Measurements from ENCODE around the gene PLEKHG3. TPM values are rescaled to one million over a fixed set of nuclear protein-coding genes. Genes with fewer than 3 reads are reported as not detected.

The PLEKHG3 gene
- total RNA-seq, 2 donors from 2014 or later: 2.4 to 8.8 TPM

DNA sequence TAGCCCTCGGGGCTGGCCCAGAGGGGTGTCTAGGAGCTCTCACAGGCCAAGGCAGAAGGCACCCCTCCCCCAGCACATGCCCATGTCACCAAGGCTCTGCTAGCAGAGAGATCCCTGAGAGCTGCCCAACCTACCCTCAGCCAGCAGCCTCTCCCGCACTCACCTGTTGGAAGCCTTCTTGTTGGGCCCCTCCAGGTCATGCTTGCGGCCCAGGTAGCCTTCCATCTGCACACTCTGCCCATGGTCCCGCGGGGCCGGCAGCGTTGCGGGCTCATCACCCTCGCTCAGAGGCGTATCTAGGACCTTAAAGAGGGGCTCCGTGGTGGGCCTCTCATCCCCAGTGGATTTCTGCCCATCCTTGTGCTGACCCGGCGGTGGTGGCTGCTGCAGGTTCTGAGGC, 49.1 kb downstream of the PLEKHG3 start:
- no peaks in the 10 kb centered on the region for H3K4me1 Mint-ChIP-seq (ENCODE audit: low read depth)
- no peak for ATAC-seq (replicated peaks in 1 of 2)
- no peak for DNase-seq
- no peaks in the 10 kb centered on the region for H3K27me3 Mint-ChIP-seq (ENCODE audit: low read depth)
- H3K27ac Mint-ChIP-seq: no peak overlapping the region
- no peaks in the 10 kb centered on the region for H3K36me3 Mint-ChIP-seq (ENCODE audit: insufficient read depth in 2 of 2)
- H3K4me3 Mint-ChIP-seq: no peak overlapping the region
- no peaks in the 10 kb centered on the region for H3K9me3 Mint-ChIP-seq

DNA sequence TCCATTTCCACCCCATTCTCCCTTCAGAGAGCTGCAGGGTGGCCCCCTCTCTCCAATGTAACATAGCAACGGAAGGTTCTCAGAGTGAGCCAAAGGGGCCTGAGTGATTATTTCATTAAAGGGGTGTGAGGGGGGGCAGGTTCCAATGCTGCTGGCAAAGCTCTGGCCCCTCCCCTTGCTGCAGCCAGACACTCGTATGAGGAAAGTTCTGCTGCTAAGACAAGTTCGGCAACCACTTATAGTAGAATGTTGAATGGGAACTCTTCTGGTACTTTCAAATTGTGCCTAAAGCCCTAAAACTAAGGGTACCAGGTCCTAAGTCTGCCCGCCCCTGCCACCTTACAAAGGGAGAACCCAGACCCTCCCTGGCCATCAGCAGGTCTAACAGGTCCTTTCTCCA, 49.8 kb downstream of the PLEKHG3 start:
- Mint-ChIP-seq H3K4me3 (no peak overlapping the region), H3K27me3 (ENCODE audit: low read depth) (no peaks in the 10 kb centered on the region), H3K4me1 (ENCODE audit: low read depth) (no peaks in the 10 kb centered on the region), H3K36me3 (ENCODE audit: insufficient read depth in 2 of 2) (no peaks in the 10 kb centered on the region), H3K27ac (no peak overlapping the region), H3K9me3 (no peaks in the 10 kb centered on the region)
- DNase-seq: no peak
- no peak for ATAC-seq (replicated peaks in 1 of 2)

DNA sequence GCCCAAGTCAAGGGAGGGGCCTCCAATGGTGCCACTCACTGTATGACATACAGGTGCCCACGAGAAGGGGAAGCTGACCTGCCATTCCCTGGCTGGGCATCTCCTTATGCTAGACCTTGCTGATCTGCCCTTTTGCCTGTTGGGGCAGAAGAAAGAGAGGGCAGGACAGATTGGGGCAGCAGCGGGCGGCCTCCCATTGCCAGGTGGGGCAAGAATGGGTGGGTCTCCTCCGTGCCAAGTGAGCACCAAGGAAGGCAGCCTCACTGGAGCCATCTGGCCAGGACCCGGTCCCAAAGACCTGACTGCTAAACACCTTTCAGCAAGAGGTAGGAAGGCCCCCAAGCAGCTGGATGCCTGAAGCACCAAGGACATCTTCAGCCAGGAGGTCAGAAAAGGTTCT, 50.5 kb downstream of the PLEKHG3 start:
- Mint-ChIP-seq H3K9me3 (no peaks in the 10 kb centered on the region), H3K4me3 (no peak overlapping the region), H3K27ac (peak overlapping the region; percentile 7), H3K36me3 (ENCODE audit: insufficient read depth in 2 of 2) (no peaks in the 10 kb centered on the region), H3K4me1 (ENCODE audit: low read depth) (no peaks in the 10 kb centered on the region), H3K27me3 (ENCODE audit: low read depth) (no peaks in the 10 kb centered on the region)
- ATAC-seq (replicated peaks in 1 of 2) (no peak), DNase-seq (no peak)

DNA sequence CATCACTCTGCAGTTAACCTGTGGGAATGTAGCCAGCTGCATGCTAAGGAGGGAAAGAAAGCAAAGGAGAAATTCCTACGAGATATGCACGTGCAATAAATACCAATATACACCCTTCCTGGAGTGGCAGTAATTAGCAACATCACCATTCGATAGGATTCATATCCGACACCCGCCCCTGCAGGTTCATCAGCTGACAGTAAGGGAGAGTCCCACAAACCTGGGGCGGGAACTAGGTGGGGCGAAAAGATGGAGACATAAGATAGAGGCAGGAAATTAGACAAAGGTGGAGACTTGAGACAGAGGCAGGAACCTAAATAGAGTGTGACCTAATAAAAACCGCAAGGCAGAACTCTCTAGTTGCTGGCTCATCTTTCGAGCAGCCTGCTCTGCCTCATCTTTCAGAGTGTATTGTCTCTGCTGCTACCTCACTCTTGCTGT, 51.6 kb downstream of the PLEKHG3 start:
- no peak overlapping the region for H3K27ac Mint-ChIP-seq
- peak overlapping the region in 1 of 2 donors; percentile 24 for H3K4me3 Mint-ChIP-seq

DNA sequence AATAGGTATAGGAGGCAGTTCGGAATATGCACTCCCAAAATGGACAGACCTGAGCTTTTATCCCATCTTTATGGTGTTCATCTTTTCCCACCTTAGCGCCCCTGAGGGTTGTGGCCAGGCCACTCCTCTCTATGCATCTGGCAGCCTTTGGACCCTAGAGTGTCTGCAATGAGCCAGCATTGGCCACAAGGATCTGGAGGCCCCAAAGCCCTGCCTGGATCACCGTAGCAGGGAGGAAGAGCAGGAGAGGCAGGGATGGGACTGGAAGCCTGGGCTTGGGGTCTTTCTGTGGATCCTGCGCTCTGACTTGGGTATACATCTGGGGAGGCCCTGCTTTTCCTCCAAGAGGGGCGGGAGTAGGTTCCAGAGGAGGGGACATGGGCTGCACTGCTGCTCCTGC, 52.5 kb downstream of the PLEKHG3 start:
- Mint-ChIP-seq H3K4me1 (ENCODE audit: low read depth) (peaks cover 6% of the 10 kb centered on the region), H3K36me3 (ENCODE audit: insufficient read depth in 2 of 2) (no peaks in the 10 kb centered on the region), H3K27me3 (ENCODE audit: low read depth) (no peaks in the 10 kb centered on the region), H3K4me3 (peak overlapping the region in 1 of 2 donors; percentile 12), H3K27ac (no peak overlapping the region), H3K9me3 (no peaks in the 10 kb centered on the region)
- DNase-seq: no peak
- no peak for ATAC-seq (replicated peaks in 1 of 2)

More for the DNA sequence above, 51.6 kb downstream of the PLEKHG3 start:
- Mint-ChIP-seq H3K4me1 (ENCODE audit: low read depth) (no peaks in the 10 kb centered on the region), H3K36me3 (ENCODE audit: insufficient read depth in 2 of 2) (no peaks in the 10 kb centered on the region), H3K9me3 (no peaks in the 10 kb centered on the region), H3K27me3 (ENCODE audit: low read depth) (no peaks in the 10 kb centered on the region)
- ATAC-seq (replicated peaks in 1 of 2) (peak; percentile 80 to 94), DNase-seq (peak; percentile 25 to 61)

DNA sequence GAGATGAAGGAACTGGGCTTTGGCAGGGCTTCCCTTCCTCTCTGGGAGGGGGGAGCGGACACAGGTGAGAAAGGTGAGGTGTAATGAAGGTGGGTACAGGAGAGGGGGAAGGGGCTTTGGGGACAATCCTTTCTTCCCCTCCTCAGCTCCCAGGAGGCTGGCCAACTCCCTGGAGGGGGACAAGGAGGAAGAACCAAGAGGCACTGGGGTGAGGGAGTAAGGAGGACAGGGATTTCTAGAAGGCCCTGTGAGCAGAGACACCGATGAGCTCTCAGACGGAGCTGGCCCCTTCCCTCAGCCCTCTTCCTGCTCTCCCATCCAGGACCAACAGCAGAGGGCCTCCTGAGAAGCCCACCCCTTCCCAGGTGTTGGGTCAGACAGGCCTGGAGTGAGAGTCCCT, 53.4 kb downstream of the PLEKHG3 start:
- ATAC-seq (replicated peaks in 1 of 2): no peak
- no peak overlapping the region for H3K4me3 Mint-ChIP-seq
- no peak for DNase-seq
- H3K36me3 Mint-ChIP-seq (ENCODE audit: insufficient read depth in 2 of 2): no peaks in the 10 kb centered on the region
- H3K27me3 Mint-ChIP-seq (ENCODE audit: low read depth): no peaks in the 10 kb centered on the region
- H3K4me1 Mint-ChIP-seq (ENCODE audit: low read depth): peaks cover 11% of the 10 kb centered on the region
- H3K27ac Mint-ChIP-seq: no peak overlapping the region
- H3K9me3 Mint-ChIP-seq: no peaks in the 10 kb centered on the region

DNA sequence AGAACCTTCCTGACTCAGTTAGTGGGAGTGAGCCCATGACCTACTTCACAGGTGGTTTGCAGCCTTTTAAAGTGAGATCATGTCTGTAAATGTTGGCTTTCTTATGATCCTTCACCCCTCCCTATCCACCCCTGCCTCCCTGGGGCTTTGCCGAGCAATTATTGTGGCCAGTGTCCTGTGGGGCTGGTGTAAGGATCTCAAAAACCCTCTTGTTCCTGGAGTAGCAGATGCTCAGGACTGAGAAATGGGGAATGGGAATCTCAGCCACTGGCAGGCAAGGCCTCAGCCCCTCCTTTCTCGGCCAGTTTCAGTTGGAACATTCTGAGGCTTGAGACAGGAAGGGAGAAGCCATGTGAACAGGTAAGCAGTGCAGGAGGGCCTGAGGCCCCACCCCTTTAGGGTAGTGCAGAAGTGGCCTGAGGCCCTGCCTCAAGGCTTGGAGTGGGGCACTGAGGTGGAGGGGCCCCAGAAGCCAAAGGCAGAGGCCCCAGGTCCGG, 53.8 kb downstream of the PLEKHG3 start:
- no peak overlapping the region for H3K27ac Mint-ChIP-seq
- ATAC-seq (replicated peaks in 1 of 2): no peak
- no peaks in the 10 kb centered on the region for H3K36me3 Mint-ChIP-seq (ENCODE audit: insufficient read depth in 2 of 2)
- DNase-seq: no peak
- H3K4me3 Mint-ChIP-seq: no peak overlapping the region
- no peaks in the 10 kb centered on the region for H3K9me3 Mint-ChIP-seq
- H3K27me3 Mint-ChIP-seq (ENCODE audit: low read depth): no peaks in the 10 kb centered on the region
- peaks cover 11% of the 10 kb centered on the region for H3K4me1 Mint-ChIP-seq (ENCODE audit: low read depth)

DNA sequence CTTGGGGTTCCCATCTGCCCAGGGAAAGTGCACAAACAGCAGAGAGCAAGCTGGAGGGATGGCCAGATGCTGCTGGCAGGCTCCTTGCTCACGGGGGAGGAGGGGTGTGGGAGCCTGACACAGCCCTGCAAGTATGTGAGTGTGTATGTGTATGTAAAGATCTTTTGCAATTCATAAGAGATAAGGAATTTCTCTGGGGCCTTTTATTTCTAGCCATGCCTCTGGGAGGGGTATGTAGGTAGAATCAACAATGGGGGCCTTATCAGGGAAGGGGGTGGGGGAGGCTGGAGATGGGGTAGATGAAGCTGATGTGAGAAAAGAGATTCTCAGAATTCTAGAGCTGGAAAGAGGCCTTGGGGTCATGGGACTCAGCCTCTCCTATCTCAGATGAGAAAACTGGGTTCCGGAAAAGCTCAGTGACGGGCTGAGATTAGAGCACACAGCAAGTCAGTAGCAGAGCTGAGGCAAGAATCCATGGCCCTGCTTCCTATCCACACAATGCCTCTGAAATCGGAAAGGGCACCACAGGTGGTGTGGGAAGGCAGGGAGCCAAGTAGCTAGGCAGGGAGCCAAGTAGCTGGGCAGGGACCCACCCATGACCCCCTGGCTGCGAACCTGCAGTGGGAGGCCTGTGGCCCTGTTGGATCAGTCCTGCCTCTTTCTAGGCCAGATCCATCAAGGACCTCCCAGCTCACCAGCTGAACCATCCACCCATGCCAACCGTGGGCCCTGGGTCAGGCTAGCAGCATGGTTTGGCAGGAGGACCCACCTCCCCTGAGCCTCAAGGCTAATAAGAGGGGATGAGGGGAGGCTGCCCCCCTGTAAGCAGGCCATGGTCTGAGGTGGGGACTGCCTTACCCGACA, 54.7 kb downstream of the PLEKHG3 start:
- Mint-ChIP-seq H3K27ac (no peak overlapping the region), H3K4me1 (ENCODE audit: low read depth) (peaks cover 11% of the 10 kb centered on the region), H3K4me3 (no peak overlapping the region)

DNA sequence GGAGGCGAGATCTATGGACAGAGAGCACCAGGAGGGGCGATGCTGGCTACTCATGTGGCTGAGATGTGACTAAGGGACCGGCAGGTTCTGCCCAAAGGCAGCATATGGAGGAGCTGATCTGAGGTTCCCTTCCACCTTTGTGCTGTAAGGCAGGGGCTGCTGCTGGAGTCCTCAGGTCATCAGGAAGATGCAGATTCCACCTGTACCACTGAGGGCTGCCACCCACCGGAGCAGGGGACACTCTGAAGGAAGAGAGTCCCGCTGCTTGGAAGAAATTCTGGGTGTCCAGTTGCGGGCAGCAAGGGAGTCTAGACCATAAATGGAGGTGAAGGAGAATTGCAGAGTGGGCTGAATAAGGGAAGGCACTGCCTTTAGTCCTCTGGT, 55.3 kb downstream of the PLEKHG3 start:
- no peaks in the 10 kb centered on the region for H3K9me3 Mint-ChIP-seq
- ATAC-seq (replicated peaks in 1 of 2): no peak
- no peak for DNase-seq
- no peak overlapping the region for H3K4me3 Mint-ChIP-seq
- H3K27me3 Mint-ChIP-seq (ENCODE audit: low read depth): no peaks in the 10 kb centered on the region
- no peak overlapping the region for H3K27ac Mint-ChIP-seq
- no peaks in the 10 kb centered on the region for H3K36me3 Mint-ChIP-seq (ENCODE audit: insufficient read depth in 2 of 2)
- peaks cover 15% of the 10 kb centered on the region for H3K4me1 Mint-ChIP-seq (ENCODE audit: low read depth)

More for the DNA sequence above, 54.7 kb downstream of the PLEKHG3 start:
- Mint-ChIP-seq H3K27me3 (ENCODE audit: low read depth) (no peaks in the 10 kb centered on the region), H3K36me3 (ENCODE audit: insufficient read depth in 2 of 2) (no peaks in the 10 kb centered on the region), H3K9me3 (no peaks in the 10 kb centered on the region)
- DNase-seq (no peak), ATAC-seq (replicated peaks in 1 of 2) (no peak)

DNA sequence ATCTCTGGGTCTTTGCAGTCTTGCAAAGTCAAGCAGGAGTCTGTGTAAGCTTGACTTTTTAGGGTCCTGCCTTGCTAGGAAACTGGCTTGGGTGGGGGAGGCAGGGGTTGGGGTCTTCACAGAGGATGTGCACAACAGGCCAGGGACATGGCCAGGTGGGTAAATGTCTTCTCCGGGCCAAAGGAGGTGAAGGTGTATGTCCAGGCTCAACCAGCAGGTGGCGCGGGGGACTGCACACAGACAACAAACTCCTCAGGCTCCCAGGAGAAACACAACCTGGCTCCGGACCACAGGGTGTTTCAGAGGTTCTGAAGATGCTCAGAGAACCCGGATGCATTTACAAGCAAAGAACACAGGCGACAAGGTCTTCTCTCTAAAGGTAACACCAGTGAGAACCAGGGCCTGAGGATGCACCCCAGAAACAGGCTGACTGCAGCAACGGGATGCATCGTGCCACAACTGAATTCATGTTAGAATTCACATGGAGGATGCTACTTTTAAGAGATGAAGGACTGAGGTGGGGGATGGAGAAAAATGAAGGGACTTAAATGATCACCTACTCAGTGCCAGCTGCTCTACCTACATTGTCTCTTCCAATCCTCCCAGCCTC, 56.0 kb downstream of the PLEKHG3 start:
- ATAC-seq (replicated peaks in 1 of 2): no peak
- peak; percentile 62 to 72 for DNase-seq
- H3K4me1 Mint-ChIP-seq (ENCODE audit: low read depth): peaks cover 17% of the 10 kb centered on the region
- no peak overlapping the region for H3K4me3 Mint-ChIP-seq
- H3K27ac Mint-ChIP-seq: no peak overlapping the region
- no peaks in the 10 kb centered on the region for H3K36me3 Mint-ChIP-seq (ENCODE audit: insufficient read depth in 2 of 2)
- H3K27me3 Mint-ChIP-seq (ENCODE audit: low read depth): no peaks in the 10 kb centered on the region
- H3K9me3 Mint-ChIP-seq: no peaks in the 10 kb centered on the region

DNA sequence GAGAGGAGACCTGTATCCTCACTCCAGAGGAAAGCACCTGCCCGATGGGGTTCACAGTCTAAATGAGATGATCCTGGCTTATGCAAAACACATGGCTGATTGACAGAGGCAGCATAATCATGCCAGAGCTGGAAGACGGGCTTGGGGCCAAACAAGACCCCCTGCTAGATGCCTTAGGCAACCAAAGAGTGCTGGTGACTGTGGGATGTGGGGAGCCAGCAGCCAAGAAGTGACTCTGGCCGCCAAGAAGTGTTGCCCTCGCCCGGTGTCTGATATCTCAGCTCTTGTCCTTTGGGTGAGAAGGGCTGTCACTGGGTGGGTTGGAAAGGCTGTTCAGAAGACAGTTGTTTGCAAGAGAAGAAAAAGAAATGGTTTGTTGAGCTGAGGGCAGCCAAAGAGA, 56.7 kb downstream of the PLEKHG3 start:
- H3K4me3 Mint-ChIP-seq: no peak overlapping the region
- H3K4me1 Mint-ChIP-seq (ENCODE audit: low read depth): peaks cover 21% of the 10 kb centered on the region
- H3K27ac Mint-ChIP-seq: no peak overlapping the region
- no peak for DNase-seq
- no peaks in the 10 kb centered on the region for H3K27me3 Mint-ChIP-seq (ENCODE audit: low read depth)
- H3K36me3 Mint-ChIP-seq (ENCODE audit: insufficient read depth in 2 of 2): no peaks in the 10 kb centered on the region
- no peak for ATAC-seq (replicated peaks in 1 of 2)
- no peaks in the 10 kb centered on the region for H3K9me3 Mint-ChIP-seq

DNA sequence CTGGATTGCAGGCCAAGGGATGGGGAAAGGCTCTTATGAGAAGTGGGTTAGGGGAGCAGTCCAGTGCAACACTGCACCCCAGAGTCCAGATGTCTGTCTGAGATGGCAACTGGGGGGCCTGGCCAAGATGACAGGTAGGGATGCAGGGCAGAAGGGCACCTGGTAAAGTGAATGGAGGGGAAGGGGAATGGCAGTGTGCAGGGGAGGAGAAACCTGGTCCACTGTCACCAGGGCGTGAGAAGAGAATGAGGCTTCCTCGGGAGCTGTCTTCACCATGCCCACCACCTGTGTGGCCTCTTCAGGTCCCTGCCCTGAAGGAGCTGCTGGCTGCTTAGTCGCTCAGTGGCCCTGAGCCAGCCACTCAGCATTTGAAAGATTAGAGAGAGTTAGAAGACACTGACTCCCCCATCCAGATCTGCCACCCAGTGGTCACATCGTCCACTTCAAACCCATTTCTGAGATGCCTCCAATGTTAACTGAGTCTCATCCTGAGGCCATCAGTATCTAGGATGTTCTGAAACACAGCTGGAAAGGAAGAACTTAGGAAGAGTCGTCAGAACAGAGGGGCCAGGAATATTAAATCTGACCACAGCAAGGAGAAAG, 57.3 kb downstream of the PLEKHG3 start:
- ATAC-seq (replicated peaks in 1 of 2): no peak
- DNase-seq: no peak
- Mint-ChIP-seq H3K36me3 (ENCODE audit: insufficient read depth in 2 of 2) (no peaks in the 10 kb centered on the region), H3K27me3 (ENCODE audit: low read depth) (no peaks in the 10 kb centered on the region), H3K4me1 (ENCODE audit: low read depth) (peaks cover 24% of the 10 kb centered on the region), H3K27ac (no peak overlapping the region), H3K4me3 (no peak overlapping the region), H3K9me3 (no peaks in the 10 kb centered on the region)
